GM21576 (cell line): ENCODE data around the gene CCR9.
A peak's percentile ranks its signal among the peaks of the same experiment; 100 is the strongest.
"Not testable (repeated sequence)": the region's sequence is repeated elsewhere in the genome, so short reads cannot be mapped to it uniquely, and the experiment has no call there.

Experiments used
- ATAC-seq: cut with Tn5 transposase; IDR thresholded peaks from one replicate; pipeline ENCODE4 v1.9.1; 2021; ENCODE audit warnings: mild to moderate bottlenecking, moderate library complexity; ENCODE audit not compliant: unreplicated experiment

Gene CCR9

GRCh38 chr3:45885979-45886705 is at the start of gene CCR9:
Gene CCR9, plus strand, starts transcription at chr3:45886543. Its CDS starts 8,391 bp downstream, at chr3:45894934.
- ATAC-seq, result no peak

GRCh38 chr3:45838466-45838865 is 47.9 kb upstream of the CCR9 start:
- ATAC-seq, result no peak

- ATAC-seq, result peak; percentile 22
These were observed 45.0 kb upstream of the CCR9 start for GRCh38 chr3:45841420-45841756.

GRCh38 chr3:45841757-45842491 is 44.4 kb upstream of the CCR9 start, which contains the start of gene LZTFL1:
Gene LZTFL1, minus strand, starts transcription at chr3:45842119. Its CDS starts 128 bp downstream, at chr3:45841991.
- peak; percentile 89 for ATAC-seq

- no peak for ATAC-seq
These were observed 43.3 kb upstream of the CCR9 start for GRCh38 chr3:45842851-45843625.

- no peak for ATAC-seq
These were observed 41.7 kb upstream of the CCR9 start for GRCh38 chr3:45844616-45845015.

- ATAC-seq, result no peak
These were observed 38.0 kb upstream of the CCR9 start for GRCh38 chr3:45848392-45848791.

GRCh38 chr3:45852828-45853227 is 33.5 kb upstream of the CCR9 start:
- no peak for ATAC-seq

- ATAC-seq, result not testable (repeated sequence)
These were observed 30.0 kb upstream of the CCR9 start for GRCh38 chr3:45856323-45856722.

- not testable (repeated sequence) for ATAC-seq
These were observed 29.3 kb upstream of the CCR9 start for GRCh38 chr3:45857024-45857423.

GRCh38 chr3:45858809-45859543 is 27.4 kb upstream of the CCR9 start:
- no peak for ATAC-seq

- no peak for ATAC-seq
These were observed 25.9 kb upstream of the CCR9 start for GRCh38 chr3:45860481-45860880.

GRCh38 chr3:45861043-45861719 is 25.2 kb upstream of the CCR9 start:
- peak; percentile 61 for ATAC-seq

- ATAC-seq, result peak; percentile 58
These were observed 21.4 kb upstream of the CCR9 start for GRCh38 chr3:45864760-45865519.

- no peak for ATAC-seq
These were observed 20.8 kb upstream of the CCR9 start for GRCh38 chr3:45865563-45865962.

GRCh38 chr3:45868213-45868612 is 18.1 kb upstream of the CCR9 start:
- no peak for ATAC-seq

- no peak for ATAC-seq
These were observed 17.7 kb upstream of the CCR9 start for GRCh38 chr3:45868650-45869049.

- no peak for ATAC-seq
These were observed 16.7 kb upstream of the CCR9 start for GRCh38 chr3:45869638-45870037.

GRCh38 chr3:45870099-45870498 is 16.2 kb upstream of the CCR9 start:
- ATAC-seq, result no peak

- ATAC-seq, result no peak
These were observed 14.6 kb upstream of the CCR9 start for GRCh38 chr3:45871780-45872179.
